GM21367 (cell line): ENCODE measurements around the gene GARNL3.

ENCODE experiments used
- ATAC-seq: cut with Tn5 transposase; IDR thresholded peaks from one replicate; pipeline ENCODE4 v1.9.1; 2021; ENCODE audit not compliant: unreplicated experiment

The GARNL3 gene

GRCh38 chr9:127344368-127345000 is 79.9 kb downstream of the GARNL3 start:
- ATAC-seq: no peak

GRCh38 chr9:127345566-127345965 is 81.0 kb downstream of the GARNL3 start:
- ATAC-seq: no peak

- no peak for ATAC-seq
Measured at GRCh38 chr9:127346584-127346983, 82.0 kb downstream of the GARNL3 start.

- ATAC-seq: no peak
Measured at GRCh38 chr9:127347831-127348776, 83.5 kb downstream of the GARNL3 start.

DNA sequence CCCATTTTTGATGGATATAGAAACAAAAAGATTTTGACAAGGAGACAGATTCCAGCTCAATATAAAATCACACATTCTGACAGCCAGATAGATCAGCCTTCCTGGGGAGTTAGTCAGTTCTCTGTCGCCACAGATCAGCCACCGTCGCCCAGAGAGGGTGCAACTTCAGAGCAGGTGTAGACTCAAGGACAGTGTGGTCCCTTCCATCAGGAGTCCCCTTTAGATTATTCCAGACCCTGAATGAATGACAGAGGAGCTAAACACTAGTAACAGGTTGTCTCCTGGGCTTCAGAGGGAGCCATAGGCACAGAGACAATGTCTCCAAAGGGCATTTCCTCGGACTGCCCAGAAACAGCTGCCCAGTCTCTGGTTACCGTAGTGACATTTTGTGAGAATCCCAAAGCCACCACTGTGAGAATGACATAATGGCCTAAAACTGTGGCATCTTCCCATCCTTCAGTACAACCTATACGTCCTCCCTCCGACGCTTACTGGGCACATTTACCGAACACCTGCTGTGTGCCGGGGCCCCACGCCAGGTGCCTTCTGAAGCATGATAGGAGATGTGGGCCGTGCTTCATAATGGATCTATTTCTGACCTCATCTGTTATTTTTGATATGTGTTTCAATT is 85.0 kb downstream of the GARNL3 start:
- no peak for ATAC-seq

GRCh38 chr9:127351182-127352166 is 86.9 kb downstream of the GARNL3 start:
- ATAC-seq: no peak

- no peak for ATAC-seq
Measured at GRCh38 chr9:127353882-127354281, 89.3 kb downstream of the GARNL3 start.

DNA sequence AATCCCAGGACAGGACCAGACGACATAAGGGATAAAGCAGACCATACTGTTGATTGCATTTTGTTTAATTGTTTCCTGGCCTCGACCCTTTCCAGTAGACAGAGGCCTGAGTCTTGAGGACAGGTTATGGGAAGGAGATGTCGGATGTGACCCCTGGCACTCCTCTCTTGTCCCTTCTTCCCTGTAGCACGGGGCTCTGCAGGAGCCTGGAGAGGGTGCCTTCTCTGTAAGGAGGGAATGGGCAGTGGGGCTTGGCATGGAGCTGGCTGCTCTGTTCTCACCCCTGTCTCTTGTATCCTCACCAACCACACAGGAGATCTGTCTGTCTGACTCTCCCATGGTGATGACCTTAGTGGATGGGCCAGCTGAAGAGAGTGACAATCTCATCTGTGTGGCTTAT is 92.3 kb downstream of the GARNL3 start:
- no peak for ATAC-seq

- no peak for ATAC-seq
Measured at GRCh38 chr9:127358023-127358535, 93.5 kb downstream of the GARNL3 start.

DNA sequence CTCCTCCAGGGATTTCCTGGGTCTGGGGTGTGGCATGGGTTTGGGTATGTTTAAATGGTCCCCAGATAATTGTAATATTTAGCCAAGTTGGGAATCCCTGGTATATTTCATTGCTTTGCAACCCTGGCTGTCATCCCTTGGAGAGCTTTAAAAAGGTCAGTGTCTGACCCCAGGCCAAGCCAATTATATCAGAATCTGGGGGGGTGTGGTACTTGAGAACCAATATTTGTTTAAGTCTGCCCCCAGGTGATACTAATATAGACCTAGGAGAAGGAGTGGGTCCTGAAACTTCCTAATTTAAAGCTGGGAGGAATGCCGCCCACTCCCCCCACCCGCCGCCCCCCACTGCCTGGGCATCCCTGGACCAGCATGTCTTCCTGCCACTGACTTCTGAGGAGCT is 94.2 kb downstream of the GARNL3 start:
- ATAC-seq: no peak

DNA sequence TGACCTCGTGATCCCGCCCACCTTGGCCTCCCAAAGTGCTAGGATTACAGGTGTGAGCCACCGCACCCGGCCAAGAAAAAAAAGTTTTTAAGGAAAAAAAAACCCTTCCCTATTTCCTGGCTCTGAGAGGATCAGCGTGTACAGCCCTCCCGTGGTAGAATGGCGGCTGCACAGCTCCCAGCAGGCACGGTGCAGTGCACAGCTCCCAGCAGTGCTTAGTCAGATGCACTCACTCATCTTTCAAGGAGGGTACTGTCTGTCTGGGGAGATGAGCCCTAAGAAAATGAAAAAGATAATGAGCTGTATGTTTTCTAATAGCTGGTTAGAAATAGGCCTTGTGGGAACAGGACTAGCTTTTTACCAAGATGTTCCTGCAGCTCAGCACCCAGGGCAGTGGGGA is 95.7 kb downstream of the GARNL3 start:
- ATAC-seq: no peak

DNA sequence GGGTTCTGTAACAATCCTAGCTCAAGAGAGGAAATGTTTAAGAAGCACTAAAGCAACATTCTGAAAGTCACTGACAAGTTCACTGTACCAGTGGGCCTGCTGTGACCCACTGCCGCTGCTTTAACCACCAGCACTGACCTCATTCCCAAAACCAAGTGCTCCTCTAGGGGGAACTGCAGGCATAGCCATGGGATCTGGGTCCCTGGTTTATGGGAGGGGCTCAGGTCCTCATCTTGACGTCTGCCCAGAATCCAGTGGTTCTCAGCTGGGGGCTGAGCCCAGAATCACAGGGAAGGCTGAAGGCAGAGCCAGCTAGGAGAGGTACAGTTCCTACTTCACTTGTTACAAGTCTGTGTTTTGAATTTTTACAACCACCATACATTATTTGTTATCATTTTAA is 96.3 kb downstream of the GARNL3 start:
- no peak for ATAC-seq

- ATAC-seq: no peak
Measured at GRCh38 chr9:127361561-127361960, 97.0 kb downstream of the GARNL3 start.

- no peak for ATAC-seq
Measured at GRCh38 chr9:127362829-127363228, 98.3 kb downstream of the GARNL3 start.

DNA sequence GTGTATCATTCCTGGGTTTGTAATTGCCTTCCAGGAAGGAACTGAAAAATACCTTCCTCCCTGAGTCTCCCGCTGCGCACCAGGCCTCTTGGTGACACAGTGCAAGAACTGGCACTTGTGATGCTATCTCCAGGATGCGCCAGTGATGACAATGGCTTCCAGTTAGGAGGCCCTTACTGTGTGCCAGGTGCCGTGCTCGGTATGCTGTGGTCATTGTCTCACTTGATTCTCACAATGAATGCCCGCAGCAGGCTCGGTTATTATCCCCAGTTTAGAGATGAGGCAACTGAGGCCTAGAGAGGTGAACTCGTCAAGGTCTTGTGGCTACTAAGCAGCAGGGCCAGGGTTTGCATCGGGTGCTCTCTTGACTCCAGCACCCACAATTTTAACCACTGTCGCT is 100.9 kb downstream of the GARNL3 start:
- no peak for ATAC-seq

DNA sequence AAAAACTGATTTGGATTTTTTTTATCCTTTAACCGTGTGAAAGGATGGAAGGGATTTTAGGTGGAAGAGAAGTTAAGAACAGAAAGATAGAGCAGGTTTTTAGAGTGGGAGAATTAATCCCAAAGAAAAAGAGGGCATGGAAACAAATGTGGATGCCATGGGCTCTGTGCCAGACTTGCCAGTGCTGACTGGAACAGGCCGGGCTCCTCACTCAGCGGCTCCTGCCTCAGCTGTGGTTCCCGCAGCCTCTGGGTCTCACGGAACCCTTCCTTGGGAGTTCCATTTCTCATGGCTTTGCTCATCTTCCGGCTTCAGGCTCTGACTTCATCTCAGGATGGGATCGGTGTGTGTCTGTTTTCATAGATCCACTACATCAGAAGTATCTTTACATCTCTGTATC is 102.0 kb downstream of the GARNL3 start:
- ATAC-seq: no peak

DNA sequence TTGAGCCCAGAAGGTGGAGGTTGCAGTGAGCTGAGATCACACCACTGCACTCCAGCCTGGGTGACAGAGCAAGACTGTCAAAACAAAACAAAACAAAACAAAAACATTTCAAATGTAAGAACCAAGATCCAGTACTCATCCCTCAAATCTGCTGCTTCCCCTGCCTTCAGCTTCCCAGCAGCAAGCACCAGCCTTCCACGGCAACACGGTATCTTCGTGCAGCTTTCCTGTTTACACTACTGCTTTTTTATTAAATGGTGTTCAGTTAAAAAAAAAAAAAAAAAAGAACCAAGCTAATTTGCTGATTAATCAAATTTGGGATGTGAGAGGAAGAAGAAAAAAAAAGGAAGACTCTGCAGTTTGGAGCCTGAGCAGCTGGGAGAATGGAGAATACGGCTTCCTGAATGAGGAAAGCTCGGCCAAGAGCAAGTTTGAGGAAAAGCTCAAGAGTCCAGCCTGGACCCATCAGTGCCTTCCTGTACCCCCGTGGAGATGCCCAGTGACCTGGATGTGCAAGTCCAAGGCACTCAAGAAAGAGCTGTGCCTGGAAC is 104.4 kb downstream of the GARNL3 start:
- ATAC-seq: no peak

DNA sequence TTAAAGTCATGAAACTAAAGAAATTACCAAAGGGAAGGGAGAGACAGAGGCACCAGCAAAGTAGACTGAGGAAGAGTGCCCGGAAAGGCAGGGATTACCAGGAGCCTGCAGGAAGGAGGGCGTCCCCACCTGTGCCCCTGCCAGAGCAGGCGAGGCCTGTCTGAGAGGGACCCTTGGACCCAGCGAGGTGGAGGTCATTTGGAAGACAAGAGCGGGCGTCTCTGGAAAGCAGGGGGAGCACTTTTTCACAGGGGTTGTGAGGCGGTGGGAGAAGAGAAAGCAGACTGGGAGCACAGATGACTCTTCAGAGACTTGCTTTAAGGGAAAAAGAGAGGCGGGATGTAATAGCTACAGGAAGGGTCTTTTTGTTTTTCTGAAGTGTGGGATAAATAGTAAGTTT is 104.9 kb downstream of the GARNL3 start:
- ATAC-seq: no peak

GRCh38 chr9:127370147-127370579 is 105.6 kb downstream of the GARNL3 start:
- ATAC-seq: no peak
